Measurements from ENCODE around the gene BTD. TPM values are rescaled to one million over a fixed set of nuclear protein-coding genes. Genes with fewer than 3 reads are reported as not detected.

The BTD gene
- total RNA-seq, 1 experiment from 2014 or later: 7.2 TPM

DNA sequence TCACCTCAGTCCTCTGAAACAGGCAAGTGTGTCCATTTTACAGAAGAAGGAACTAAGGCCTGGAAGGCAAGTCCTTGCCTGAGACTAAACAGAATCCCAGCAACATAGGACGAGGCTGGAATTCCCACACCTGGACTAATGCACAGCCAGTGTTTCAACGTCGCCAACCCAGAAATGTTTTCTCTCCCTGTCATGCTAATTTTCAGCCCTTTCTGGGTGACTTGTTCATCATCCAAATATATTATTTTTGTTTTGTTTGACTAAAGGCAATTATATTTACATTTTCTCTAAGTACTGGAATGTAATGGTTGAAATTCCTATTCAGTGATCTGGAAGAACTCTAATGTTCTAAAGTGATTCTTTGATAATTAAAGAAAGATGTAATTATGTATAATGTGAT lies 51.8 kb downstream of the BTD start:
- Mint-ChIP-seq H3K4me1 (ENCODE audit: insufficient read depth, unreplicated experiment) (peaks cover 6% of the 10 kb centered on the region), H3K36me3 (ENCODE audit: insufficient read depth, unreplicated experiment) (peaks cover 8% of the 10 kb centered on the region), H3K27me3 (ENCODE audit: insufficient read depth, unreplicated experiment) (no peaks in the 10 kb centered on the region), H3K27ac (ENCODE audit: low read depth, unreplicated experiment) (no peak overlapping the region), H3K4me3 (ENCODE audit: unreplicated experiment) (no peak overlapping the region), H3K9me3 (ENCODE audit: unreplicated experiment) (peaks cover 18% of the 10 kb centered on the region)
- ChIA-PET POLR2A (no interaction called here), CTCF (no interaction called here)
- DNase-seq (ENCODE audit: unreplicated experiment): no peak
- BruUV-seq (replicated peaks): no TSS peak
- intact Hi-C loops (cut with micrococcal nuclease): no loop called here
- TF ChIP-seq, protein P1, sequence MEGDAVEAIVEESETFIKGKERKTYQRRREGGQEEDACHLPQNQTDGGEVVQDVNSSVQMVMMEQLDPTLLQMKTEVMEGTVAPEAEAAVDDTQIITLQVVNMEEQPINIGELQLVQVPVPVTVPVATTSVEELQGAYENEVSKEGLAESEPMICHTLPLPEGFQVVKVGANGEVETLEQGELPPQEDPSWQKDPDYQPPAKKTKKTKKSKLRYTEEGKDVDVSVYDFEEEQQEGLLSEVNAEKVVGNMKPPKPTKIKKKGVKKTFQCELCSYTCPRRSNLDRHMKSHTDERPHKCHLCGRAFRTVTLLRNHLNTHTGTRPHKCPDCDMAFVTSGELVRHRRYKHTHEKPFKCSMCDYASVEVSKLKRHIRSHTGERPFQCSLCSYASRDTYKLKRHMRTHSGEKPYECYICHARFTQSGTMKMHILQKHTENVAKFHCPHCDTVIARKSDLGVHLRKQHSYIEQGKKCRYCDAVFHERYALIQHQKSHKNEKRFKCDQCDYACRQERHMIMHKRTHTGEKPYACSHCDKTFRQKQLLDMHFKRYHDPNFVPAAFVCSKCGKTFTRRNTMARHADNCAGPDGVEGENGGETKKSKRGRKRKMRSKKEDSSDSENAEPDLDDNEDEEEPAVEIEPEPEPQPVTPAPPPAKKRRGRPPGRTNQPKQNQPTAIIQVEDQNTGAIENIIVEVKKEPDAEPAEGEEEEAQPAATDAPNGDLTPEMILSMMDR (IDR thresholded peaks at IDR 0.05; ENCODE audit: unreplicated experiment): no peak

- H3K27ac Mint-ChIP-seq (ENCODE audit: low read depth, unreplicated experiment): no peak overlapping the region
- intact Hi-C loops (cut with micrococcal nuclease): no loop called here
- ChIA-PET CTCF (no interaction called here), POLR2A (interaction anchor here (0.6 to 0.7 kb wide), 3 partner anchors 9 to 178 kb away, joined by 3 to 4 read pairs (median 3); no protein-coding TSS in a partner anchor)
- H3K9me3 Mint-ChIP-seq (ENCODE audit: unreplicated experiment): peaks cover 18% of the 10 kb centered on the region
- DNase-seq (ENCODE audit: unreplicated experiment): no peak
- H3K4me3 Mint-ChIP-seq (ENCODE audit: unreplicated experiment): no peak overlapping the region
- BruUV-seq (replicated peaks): no TSS peak
- TF ChIP-seq, protein P1 (IDR thresholded peaks at IDR 0.05; ENCODE audit: unreplicated experiment): no peak
- H3K36me3 Mint-ChIP-seq (ENCODE audit: insufficient read depth, unreplicated experiment): peaks cover 8% of the 10 kb centered on the region
- H3K27me3 Mint-ChIP-seq (ENCODE audit: insufficient read depth, unreplicated experiment): no peaks in the 10 kb centered on the region
- peaks cover 6% of the 10 kb centered on the region for H3K4me1 Mint-ChIP-seq (ENCODE audit: insufficient read depth, unreplicated experiment)
Measured at GRCh38 chr3:15654127-15654526, 52.6 kb downstream of the BTD start.

- H3K36me3 Mint-ChIP-seq (ENCODE audit: insufficient read depth, unreplicated experiment): peaks cover 8% of the 10 kb centered on the region
- no peaks in the 10 kb centered on the region for H3K4me1 Mint-ChIP-seq (ENCODE audit: insufficient read depth, unreplicated experiment)
- no peak for DNase-seq (ENCODE audit: unreplicated experiment)
- ChIA-PET CTCF (no interaction called here), POLR2A (no interaction called here)
- H3K9me3 Mint-ChIP-seq (ENCODE audit: unreplicated experiment): peaks cover 13% of the 10 kb centered on the region
- no TSS peak for BruUV-seq (replicated peaks)
- no peak overlapping the region for H3K4me3 Mint-ChIP-seq (ENCODE audit: unreplicated experiment)
- intact Hi-C loops (cut with micrococcal nuclease): no loop called here
- TF ChIP-seq, protein P1 (IDR thresholded peaks at IDR 0.05; ENCODE audit: unreplicated experiment): no peak
- H3K27ac Mint-ChIP-seq (ENCODE audit: low read depth, unreplicated experiment): no peak overlapping the region
- H3K27me3 Mint-ChIP-seq (ENCODE audit: insufficient read depth, unreplicated experiment): no peaks in the 10 kb centered on the region
Measured at GRCh38 chr3:15654891-15655290, 53.3 kb downstream of the BTD start.

DNA sequence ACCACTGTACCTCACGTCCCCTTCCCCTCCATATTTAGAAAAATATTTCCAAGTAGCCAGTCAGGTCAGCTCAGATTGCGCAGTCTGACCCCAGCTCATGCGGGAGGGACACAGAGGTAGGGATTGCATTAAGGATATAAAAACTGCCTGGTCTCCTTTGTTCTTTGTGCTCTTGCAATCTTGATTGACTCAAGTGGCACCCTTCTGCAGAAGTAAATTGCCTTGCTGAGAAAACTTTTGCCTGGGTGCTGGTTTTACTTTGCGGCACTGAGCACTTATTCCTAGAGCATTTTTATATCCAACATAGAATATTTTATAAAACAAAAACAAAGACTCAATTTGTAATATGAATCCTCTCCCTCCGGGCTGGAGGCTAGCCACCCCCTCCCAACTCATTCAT lies 54.8 kb downstream of the BTD start:
- CTCF ChIA-PET: no interaction called here
- Mint-ChIP-seq H3K4me3 (ENCODE audit: unreplicated experiment) (no peak overlapping the region), H3K36me3 (ENCODE audit: insufficient read depth, unreplicated experiment) (peaks cover 8% of the 10 kb centered on the region), H3K4me1 (ENCODE audit: insufficient read depth, unreplicated experiment) (no peaks in the 10 kb centered on the region), H3K9me3 (ENCODE audit: unreplicated experiment) (peaks cover 13% of the 10 kb centered on the region), H3K27me3 (ENCODE audit: insufficient read depth, unreplicated experiment) (no peaks in the 10 kb centered on the region), H3K27ac (ENCODE audit: low read depth, unreplicated experiment) (peak overlapping the region; percentile 40)
- TF ChIP-seq, protein P1 (IDR thresholded peaks at IDR 0.05; ENCODE audit: unreplicated experiment): no peak
- BruUV-seq (replicated peaks): no TSS peak
- no peak for DNase-seq (ENCODE audit: unreplicated experiment)
- POLR2A ChIA-PET: no interaction called here
- intact Hi-C loops (cut with micrococcal nuclease): no loop called here

All from MCF 10A (cell line).